ENCODE data around the gene SH3RF3. TPM values are rescaled to one million over a fixed set of nuclear protein-coding genes. Genes with fewer than 3 reads are reported as not detected.

The SH3RF3 gene
- total RNA-seq, 1 experiment from 2014 or later = 1.0 TPM

GRCh38 chr2:109313343-109313742 is 184.3 kb downstream of the SH3RF3 start (continued):
- TF ChIP-seq, protein P1, sequence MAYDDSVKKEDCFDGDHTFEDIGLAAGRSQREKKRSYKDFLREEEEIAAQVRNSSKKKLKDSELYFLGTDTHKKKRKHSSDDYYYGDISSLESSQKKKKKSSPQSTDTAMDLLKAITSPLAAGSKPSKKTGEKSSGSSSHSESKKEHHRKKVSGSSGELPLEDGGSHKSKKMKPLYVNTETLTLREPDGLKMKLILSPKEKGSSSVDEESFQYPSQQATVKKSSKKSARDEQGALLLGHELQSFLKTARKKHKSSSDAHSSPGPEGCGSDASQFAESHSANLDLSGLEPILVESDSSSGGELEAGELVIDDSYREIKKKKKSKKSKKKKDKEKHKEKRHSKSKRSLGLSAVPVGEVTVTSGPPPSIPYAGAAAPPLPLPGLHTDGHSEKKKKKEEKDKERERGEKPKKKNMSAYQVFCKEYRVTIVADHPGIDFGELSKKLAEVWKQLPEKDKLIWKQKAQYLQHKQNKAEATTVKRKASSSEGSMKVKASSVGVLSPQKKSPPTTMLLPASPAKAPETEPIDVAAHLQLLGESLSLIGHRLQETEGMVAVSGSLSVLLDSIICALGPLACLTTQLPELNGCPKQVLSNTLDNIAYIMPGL (CRISPR knock-in tag; IDR thresholded peaks at IDR 0.05) = no peak
- no peak for TF ChIP-seq ZNF416 (CRISPR knock-in tag; IDR thresholded peaks at IDR 0.05)
- no peak for TF ChIP-seq ZNF121 (CRISPR knock-in tag; IDR thresholded peaks at IDR 0.05)
- TF ChIP-seq HMGA2 (CRISPR knock-in tag; IDR thresholded peaks at IDR 0.05) = no peak
- no peak for TF ChIP-seq NR1H2 (CRISPR knock-in tag; IDR thresholded peaks at IDR 0.05)
- no peak for TF ChIP-seq FOXK1 (CRISPR knock-in tag; IDR thresholded peaks at IDR 0.05)
- TF ChIP-seq ZNF317 (CRISPR knock-in tag; IDR thresholded peaks at IDR 0.05; ENCODE audit: borderline replicate concordance, low read depth) = no peak
- no peak for TF ChIP-seq ATF1 (CRISPR knock-in tag; IDR thresholded peaks at IDR 0.05)
- TF ChIP-seq, protein P2, sequence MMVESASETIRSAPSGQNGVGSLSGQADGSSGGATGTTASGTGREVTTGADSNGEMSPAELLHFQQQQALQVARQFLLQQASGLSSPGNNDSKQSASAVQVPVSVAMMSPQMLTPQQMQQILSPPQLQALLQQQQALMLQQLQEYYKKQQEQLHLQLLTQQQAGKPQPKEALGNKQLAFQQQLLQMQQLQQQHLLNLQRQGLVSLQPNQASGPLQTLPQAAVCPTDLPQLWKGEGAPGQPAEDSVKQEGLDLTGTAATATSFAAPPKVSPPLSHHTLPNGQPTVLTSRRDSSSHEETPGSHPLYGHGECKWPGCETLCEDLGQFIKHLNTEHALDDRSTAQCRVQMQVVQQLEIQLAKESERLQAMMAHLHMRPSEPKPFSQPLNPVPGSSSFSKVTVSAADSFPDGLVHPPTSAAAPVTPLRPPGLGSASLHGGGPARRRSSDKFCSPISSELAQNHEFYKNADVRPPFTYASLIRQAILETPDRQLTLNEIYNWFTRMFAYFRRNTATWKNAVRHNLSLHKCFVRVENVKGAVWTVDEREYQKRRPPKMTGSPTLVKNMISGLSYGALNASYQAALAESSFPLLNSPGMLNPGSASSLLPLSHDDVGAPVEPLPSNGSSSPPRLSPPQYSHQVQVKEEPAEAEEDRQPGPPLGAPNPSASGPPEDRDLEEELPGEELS (CRISPR knock-in tag; IDR thresholded peaks at IDR 0.05) = no peak

GRCh38 chr2:109316091-109316490 is 187.1 kb downstream of the SH3RF3 start:
- ChIA-PET POLR2A (no interaction called here), CTCF (no interaction called here)
- Mint-ChIP-seq H3K27me3 (ENCODE audit: low read depth) (no peaks in the 10 kb centered on the region), H3K4me1 (0 out of 2 replicates have a peak, but pooled peaks cover 3% of the 10 kb centered on the region), H3K36me3 (no peaks in the 10 kb centered on the region), H3K4me3 (no peak overlapping the region), H3K27ac (no peak overlapping the region), H3K9me3 (no peaks in the 10 kb centered on the region)
- no peak for DNase-seq (ENCODE audit: low spot score)
- ATAC-seq = no peak
- TF ChIP-seq E2F5 (CRISPR knock-in tag; IDR thresholded peaks at IDR 0.05) = no peak
- no peak for TF ChIP-seq NFATC4 (CRISPR knock-in tag; IDR thresholded peaks at IDR 0.05)
- TF ChIP-seq ZNF263 (CRISPR knock-in tag; IDR thresholded peaks at IDR 0.05; ENCODE audit: low read depth) = no peak
- TF ChIP-seq KAT7 (CRISPR knock-in tag; IDR thresholded peaks at IDR 0.05; ENCODE audit: borderline replicate concordance) = no peak
- TF ChIP-seq, protein P3, sequence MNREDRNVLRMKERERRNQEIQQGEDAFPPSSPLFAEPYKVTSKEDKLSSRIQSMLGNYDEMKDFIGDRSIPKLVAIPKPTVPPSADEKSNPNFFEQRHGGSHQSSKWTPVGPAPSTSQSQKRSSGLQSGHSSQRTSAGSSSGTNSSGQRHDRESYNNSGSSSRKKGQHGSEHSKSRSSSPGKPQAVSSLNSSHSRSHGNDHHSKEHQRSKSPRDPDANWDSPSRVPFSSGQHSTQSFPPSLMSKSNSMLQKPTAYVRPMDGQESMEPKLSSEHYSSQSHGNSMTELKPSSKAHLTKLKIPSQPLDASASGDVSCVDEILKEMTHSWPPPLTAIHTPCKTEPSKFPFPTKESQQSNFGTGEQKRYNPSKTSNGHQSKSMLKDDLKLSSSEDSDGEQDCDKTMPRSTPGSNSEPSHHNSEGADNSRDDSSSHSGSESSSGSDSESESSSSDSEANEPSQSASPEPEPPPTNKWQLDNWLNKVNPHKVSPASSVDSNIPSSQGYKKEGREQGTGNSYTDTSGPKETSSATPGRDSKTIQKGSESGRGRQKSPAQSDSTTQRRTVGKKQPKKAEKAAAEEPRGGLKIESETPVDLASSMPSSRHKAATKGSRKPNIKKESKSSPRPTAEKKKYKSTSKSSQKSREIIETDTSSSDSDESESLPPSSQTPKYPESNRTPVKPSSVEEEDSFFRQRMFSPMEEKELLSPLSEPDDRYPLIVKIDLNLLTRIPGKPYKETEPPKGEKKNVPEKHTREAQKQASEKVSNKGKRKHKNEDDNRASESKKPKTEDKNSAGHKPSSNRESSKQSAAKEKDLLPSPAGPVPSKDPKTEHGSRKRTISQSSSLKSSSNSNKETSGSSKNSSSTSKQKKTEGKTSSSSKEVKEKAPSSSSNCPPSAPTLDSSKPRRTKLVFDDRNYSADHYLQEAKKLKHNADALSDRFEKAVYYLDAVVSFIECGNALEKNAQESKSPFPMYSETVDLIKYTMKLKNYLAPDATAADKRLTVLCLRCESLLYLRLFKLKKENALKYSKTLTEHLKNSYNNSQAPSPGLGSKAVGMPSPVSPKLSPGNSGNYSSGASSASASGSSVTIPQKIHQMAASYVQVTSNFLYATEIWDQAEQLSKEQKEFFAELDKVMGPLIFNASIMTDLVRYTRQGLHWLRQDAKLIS (CRISPR knock-in tag; IDR thresholded peaks at IDR 0.05; ENCODE audit: borderline replicate concordance) = no peak
- TF ChIP-seq HMGA2 (CRISPR knock-in tag; IDR thresholded peaks at IDR 0.05) = no peak
- TF ChIP-seq ZMAT4 (CRISPR knock-in tag; IDR thresholded peaks at IDR 0.05) = no peak
- TF ChIP-seq GTF2I (CRISPR knock-in tag; conservative IDR thresholded peaks at IDR 0.05) = no peak
- no peak for TF ChIP-seq ATF6 (CRISPR knock-in tag; IDR thresholded peaks at IDR 0.05)
- TF ChIP-seq, protein P4, sequence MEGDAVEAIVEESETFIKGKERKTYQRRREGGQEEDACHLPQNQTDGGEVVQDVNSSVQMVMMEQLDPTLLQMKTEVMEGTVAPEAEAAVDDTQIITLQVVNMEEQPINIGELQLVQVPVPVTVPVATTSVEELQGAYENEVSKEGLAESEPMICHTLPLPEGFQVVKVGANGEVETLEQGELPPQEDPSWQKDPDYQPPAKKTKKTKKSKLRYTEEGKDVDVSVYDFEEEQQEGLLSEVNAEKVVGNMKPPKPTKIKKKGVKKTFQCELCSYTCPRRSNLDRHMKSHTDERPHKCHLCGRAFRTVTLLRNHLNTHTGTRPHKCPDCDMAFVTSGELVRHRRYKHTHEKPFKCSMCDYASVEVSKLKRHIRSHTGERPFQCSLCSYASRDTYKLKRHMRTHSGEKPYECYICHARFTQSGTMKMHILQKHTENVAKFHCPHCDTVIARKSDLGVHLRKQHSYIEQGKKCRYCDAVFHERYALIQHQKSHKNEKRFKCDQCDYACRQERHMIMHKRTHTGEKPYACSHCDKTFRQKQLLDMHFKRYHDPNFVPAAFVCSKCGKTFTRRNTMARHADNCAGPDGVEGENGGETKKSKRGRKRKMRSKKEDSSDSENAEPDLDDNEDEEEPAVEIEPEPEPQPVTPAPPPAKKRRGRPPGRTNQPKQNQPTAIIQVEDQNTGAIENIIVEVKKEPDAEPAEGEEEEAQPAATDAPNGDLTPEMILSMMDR (IDR thresholded peaks at IDR 0.05) = no peak
- no peak for TF ChIP-seq ZNF512 (CRISPR knock-in tag; IDR thresholded peaks at IDR 0.05; ENCODE audit: borderline replicate concordance)
- TF ChIP-seq TEAD1 (CRISPR knock-in tag; IDR thresholded peaks at IDR 0.05) = no peak
- no peak for TF ChIP-seq ZNF396 (CRISPR knock-in tag; IDR thresholded peaks at IDR 0.05; ENCODE audit: borderline replicate concordance)
- no peak for TF ChIP-seq FOXK1 (CRISPR knock-in tag; IDR thresholded peaks at IDR 0.05)
- TF ChIP-seq TEAD4 (CRISPR knock-in tag; IDR thresholded peaks at IDR 0.05) = no peak
- no peak for TF ChIP-seq CBFB (CRISPR knock-in tag; IDR thresholded peaks at IDR 0.05; ENCODE audit: low read depth)

All from WTC11 (cell line).